GM18508 (cell line): ENCODE data around the gene GRK6.
"Not testable (repeated sequence)": the region's sequence is repeated elsewhere in the genome, so short reads cannot be mapped to it uniquely, and the experiment has no call there.

ENCODE experiments used
- ATAC-seq: cut with Tn5 transposase; IDR thresholded peaks from one replicate; pipeline ENCODE4 v1.9.1; 2021; ENCODE audit warnings: moderate number of reproducible peaks; ENCODE audit not compliant: insufficient read depth, unreplicated experiment

Gene GRK6

GRCh38 chr5:177478711-177479646 is 52.5 kb downstream of the GRK6 start:
- ATAC-seq, result no peak

GRCh38 chr5:177479774-177480173 is 53.3 kb downstream of the GRK6 start:
- ATAC-seq, result no peak

- no peak for ATAC-seq
These were observed 55.9 kb downstream of the GRK6 start for GRCh38 chr5:177482359-177482795.

- ATAC-seq, result no peak
These were observed 56.6 kb downstream of the GRK6 start for GRCh38 chr5:177483042-177483441.

GRCh38 chr5:177483994-177484901 is 57.8 kb downstream of the GRK6 start:
- ATAC-seq, result no peak

- no peak for ATAC-seq
These were observed 58.5 kb downstream of the GRK6 start for GRCh38 chr5:177484902-177485549.

- not testable (repeated sequence) for ATAC-seq
These were observed 59.3 kb downstream of the GRK6 start for GRCh38 chr5:177485753-177486152.

- no peak for ATAC-seq
These were observed 59.8 kb downstream of the GRK6 start for GRCh38 chr5:177486256-177486655.

GRCh38 chr5:177487144-177487543 is 60.7 kb downstream of the GRK6 start:
- no peak for ATAC-seq

GRCh38 chr5:177487975-177488374 is 61.5 kb downstream of the GRK6 start:
- no peak for ATAC-seq

GRCh38 chr5:177489119-177489716 is 62.7 kb downstream of the GRK6 start:
- no peak for ATAC-seq

GRCh38 chr5:177490311-177490991 is 64.0 kb downstream of the GRK6 start:
- ATAC-seq, result no peak

GRCh38 chr5:177490992-177491391 is 64.5 kb downstream of the GRK6 start:
- ATAC-seq, result no peak

GRCh38 chr5:177491429-177491945 is 65.0 kb downstream of the GRK6 start:
- no peak for ATAC-seq

GRCh38 chr5:177491983-177492746 is 65.7 kb downstream of the GRK6 start:
- no peak for ATAC-seq
